Measurements from ENCODE around the gene DYNC1I1. TPM values are rescaled to one million over a fixed set of nuclear protein-coding genes. Genes with fewer than 3 reads are reported as not detected.

Gene DYNC1I1
- total RNA-seq, 2 experiments from 2014 or later = not detected

DNA sequence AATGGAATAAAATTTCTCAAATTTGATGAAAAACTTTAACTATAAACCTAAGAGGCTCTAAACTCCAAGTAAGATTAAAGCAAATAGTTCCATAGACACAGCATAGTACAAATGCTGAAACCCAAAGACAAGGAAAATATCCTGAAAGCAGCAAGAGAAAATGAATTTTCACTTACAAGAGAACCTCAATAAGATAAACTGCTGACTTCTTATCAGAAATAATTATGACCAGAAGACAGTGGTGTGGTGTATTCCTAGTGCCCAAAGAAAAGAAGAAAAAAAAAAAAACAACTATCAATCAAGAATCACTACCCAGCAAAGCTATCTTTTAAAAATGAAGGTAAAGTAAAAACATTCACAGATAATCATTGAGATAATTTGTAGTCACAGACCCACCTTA lies 106.3 kb downstream of the DYNC1I1 start:
- H3K36me3 Mint-ChIP-seq (ENCODE audit: low read depth) = no peaks in the 10 kb centered on the region
- no peaks in the 10 kb centered on the region for H3K9me3 Mint-ChIP-seq
- no peak overlapping the region for H3K27ac Mint-ChIP-seq
- no peaks in the 10 kb centered on the region for H3K4me1 Mint-ChIP-seq (ENCODE audit: low read depth)
- TF ChIP-seq, protein P1, sequence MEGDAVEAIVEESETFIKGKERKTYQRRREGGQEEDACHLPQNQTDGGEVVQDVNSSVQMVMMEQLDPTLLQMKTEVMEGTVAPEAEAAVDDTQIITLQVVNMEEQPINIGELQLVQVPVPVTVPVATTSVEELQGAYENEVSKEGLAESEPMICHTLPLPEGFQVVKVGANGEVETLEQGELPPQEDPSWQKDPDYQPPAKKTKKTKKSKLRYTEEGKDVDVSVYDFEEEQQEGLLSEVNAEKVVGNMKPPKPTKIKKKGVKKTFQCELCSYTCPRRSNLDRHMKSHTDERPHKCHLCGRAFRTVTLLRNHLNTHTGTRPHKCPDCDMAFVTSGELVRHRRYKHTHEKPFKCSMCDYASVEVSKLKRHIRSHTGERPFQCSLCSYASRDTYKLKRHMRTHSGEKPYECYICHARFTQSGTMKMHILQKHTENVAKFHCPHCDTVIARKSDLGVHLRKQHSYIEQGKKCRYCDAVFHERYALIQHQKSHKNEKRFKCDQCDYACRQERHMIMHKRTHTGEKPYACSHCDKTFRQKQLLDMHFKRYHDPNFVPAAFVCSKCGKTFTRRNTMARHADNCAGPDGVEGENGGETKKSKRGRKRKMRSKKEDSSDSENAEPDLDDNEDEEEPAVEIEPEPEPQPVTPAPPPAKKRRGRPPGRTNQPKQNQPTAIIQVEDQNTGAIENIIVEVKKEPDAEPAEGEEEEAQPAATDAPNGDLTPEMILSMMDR (IDR thresholded peaks at IDR 0.05) = no peak
- DNase-seq = no peak
- ChIA-PET CTCF (interaction anchor here (1.6 kb wide), 1 partner anchor 83 kb away, joined by 3 read pairs; no protein-coding TSS in a partner anchor), POLR2A (no interaction called here)
- peaks cover 7% of the 10 kb centered on the region for H3K27me3 Mint-ChIP-seq
- H3K4me3 Mint-ChIP-seq = no peak overlapping the region
- intact Hi-C loops (cut with micrococcal nuclease) = no loop called here
- no peak for ATAC-seq

DNA sequence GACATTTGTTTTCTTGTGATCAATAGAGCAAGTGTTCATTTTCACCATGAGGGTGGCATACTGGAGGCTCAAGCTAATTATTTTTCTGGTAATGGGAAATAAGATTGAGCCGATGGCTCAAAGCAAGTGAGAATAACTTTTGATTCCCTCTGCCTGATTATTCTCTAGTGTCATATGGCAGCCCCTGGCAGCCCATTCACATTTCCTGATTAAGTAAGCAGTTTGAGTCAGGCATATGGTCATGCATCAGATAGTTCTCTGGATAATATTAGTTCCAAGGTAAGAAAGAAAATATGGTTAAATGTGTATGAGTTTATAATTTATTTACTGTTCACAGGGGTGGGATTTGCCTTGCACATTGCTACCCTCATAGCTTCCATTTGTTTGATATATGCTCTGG lies 109.2 kb downstream of the DYNC1I1 start:
- POLR2A ChIA-PET = no interaction called here
- DNase-seq = no peak
- ATAC-seq = no peak
- Mint-ChIP-seq H3K27ac (no peak overlapping the region), H3K9me3 (no peaks in the 10 kb centered on the region), H3K36me3 (ENCODE audit: low read depth) (no peaks in the 10 kb centered on the region), H3K4me3 (no peak overlapping the region), H3K4me1 (ENCODE audit: low read depth) (no peaks in the 10 kb centered on the region), H3K27me3 (peaks cover 6% of the 10 kb centered on the region)
- TF ChIP-seq, protein P1 (IDR thresholded peaks at IDR 0.05) = no peak
- CTCF ChIA-PET = no interaction called here
- intact Hi-C loops (cut with micrococcal nuclease) = no loop called here

DNA sequence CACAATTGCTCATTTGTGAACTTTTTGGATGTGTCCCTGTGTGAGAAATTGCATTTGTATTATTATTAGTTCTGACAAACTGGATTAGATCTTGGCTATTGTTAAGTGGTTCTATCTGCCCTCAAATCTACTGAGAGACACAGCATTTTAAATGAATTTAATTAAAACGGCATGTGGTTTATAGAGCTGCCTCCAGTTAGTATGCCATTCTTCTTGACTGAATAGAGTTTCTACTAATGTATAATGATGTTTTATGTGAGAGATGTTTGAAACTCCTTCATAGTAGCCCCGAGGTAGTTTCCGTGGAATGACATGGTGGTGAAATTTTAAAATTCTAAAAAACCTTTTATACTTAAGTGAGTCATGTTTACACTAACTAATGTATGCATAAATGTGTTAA lies 110.9 kb downstream of the DYNC1I1 start:
- Mint-ChIP-seq H3K27ac (no peak overlapping the region), H3K27me3 (peaks cover 4% of the 10 kb centered on the region)
- CTCF ChIA-PET = no interaction called here

DNA sequence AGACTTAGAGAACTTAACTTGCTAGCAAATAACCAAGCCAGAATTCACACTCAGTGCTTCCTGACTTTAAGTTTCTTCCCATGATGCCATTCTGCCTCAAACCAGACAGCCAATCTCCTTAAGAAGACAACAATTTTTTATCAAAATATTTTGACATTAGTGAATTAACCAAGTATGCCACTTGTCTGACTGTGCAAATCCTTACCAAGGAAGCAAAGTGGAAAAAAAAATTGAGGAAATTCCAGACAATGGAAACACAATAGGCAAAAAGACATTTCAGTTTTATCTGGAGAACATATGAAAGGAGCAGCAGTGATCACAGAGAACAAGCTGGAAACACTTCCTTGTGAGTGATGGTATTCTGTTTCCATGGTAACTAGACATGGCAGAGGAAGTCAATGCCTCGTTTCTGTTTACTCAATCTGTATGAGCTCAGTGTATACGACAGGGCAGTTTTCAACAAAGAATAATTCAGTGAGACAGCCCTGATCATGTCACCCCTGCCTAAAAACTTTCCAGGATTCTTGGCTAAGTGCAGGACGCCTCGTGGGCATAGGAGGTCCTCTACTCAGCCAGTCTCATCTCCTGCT lies 114.2 kb downstream of the DYNC1I1 start:
- H3K4me3 Mint-ChIP-seq = no peak overlapping the region
- no peak for ATAC-seq
- H3K36me3 Mint-ChIP-seq (ENCODE audit: low read depth) = no peaks in the 10 kb centered on the region
- intact Hi-C loops (cut with micrococcal nuclease) = no loop called here
- peaks cover 13% of the 10 kb centered on the region for H3K27me3 Mint-ChIP-seq
- no peaks in the 10 kb centered on the region for H3K9me3 Mint-ChIP-seq
- H3K4me1 Mint-ChIP-seq (ENCODE audit: low read depth) = no peaks in the 10 kb centered on the region
- CTCF ChIA-PET = no interaction called here
- TF ChIP-seq, protein P1 (IDR thresholded peaks at IDR 0.05) = no peak
- DNase-seq = no peak
- no peak overlapping the region for H3K27ac Mint-ChIP-seq
- POLR2A ChIA-PET = no interaction called here

More for the DNA sequence above, 110.9 kb downstream of the DYNC1I1 start:
- DNase-seq (no peak), ATAC-seq (no peak)
- intact Hi-C loops (cut with micrococcal nuclease) = no loop called here
- no peak overlapping the region for H3K4me3 Mint-ChIP-seq
- POLR2A ChIA-PET = no interaction called here
- H3K9me3 Mint-ChIP-seq = no peaks in the 10 kb centered on the region
- no peaks in the 10 kb centered on the region for H3K36me3 Mint-ChIP-seq (ENCODE audit: low read depth)
- TF ChIP-seq, protein P1 (IDR thresholded peaks at IDR 0.05) = no peak
- no peaks in the 10 kb centered on the region for H3K4me1 Mint-ChIP-seq (ENCODE audit: low read depth)

DNA sequence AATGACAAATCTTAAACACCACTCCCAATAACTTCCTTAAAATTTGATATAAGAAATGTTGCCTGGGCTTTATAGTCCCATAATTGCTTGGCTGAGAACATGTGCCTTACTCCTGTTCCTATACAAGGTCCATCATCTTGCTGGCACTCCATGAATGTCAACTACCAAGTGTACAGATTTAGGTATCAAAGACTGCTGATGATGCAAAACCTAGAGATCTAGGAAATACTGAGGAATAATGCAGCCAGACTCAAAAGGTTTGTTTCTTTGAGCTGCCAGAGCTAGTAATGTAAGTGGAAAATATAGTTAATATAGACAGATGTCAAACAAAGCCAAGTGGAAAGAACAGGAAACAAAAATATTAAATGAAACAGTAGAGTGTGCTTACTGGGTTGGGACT lies 121.1 kb downstream of the DYNC1I1 start:
- H3K9me3 Mint-ChIP-seq = no peaks in the 10 kb centered on the region
- ChIA-PET CTCF (no interaction called here), POLR2A (interaction anchor here (0.5 kb wide), 1 partner anchor 583 kb away, joined by 3 read pairs; no protein-coding TSS in a partner anchor)
- intact Hi-C loops (cut with micrococcal nuclease) = no loop called here
- H3K4me3 Mint-ChIP-seq = no peak overlapping the region
- TF ChIP-seq, protein P1 (IDR thresholded peaks at IDR 0.05) = no peak
- H3K27me3 Mint-ChIP-seq = peaks cover 12% of the 10 kb centered on the region
- H3K27ac Mint-ChIP-seq = no peak overlapping the region
- H3K36me3 Mint-ChIP-seq (ENCODE audit: low read depth) = no peaks in the 10 kb centered on the region
- H3K4me1 Mint-ChIP-seq (ENCODE audit: low read depth) = no peaks in the 10 kb centered on the region
- no peak for ATAC-seq
- no peak for DNase-seq
